ENCODE results near the gene TEX13D.
"Not testable (repeated sequence)": the region's sequence is repeated elsewhere in the genome, so short reads cannot be mapped to it uniquely, and the experiment has no call there.

Gene TEX13D

DNA sequence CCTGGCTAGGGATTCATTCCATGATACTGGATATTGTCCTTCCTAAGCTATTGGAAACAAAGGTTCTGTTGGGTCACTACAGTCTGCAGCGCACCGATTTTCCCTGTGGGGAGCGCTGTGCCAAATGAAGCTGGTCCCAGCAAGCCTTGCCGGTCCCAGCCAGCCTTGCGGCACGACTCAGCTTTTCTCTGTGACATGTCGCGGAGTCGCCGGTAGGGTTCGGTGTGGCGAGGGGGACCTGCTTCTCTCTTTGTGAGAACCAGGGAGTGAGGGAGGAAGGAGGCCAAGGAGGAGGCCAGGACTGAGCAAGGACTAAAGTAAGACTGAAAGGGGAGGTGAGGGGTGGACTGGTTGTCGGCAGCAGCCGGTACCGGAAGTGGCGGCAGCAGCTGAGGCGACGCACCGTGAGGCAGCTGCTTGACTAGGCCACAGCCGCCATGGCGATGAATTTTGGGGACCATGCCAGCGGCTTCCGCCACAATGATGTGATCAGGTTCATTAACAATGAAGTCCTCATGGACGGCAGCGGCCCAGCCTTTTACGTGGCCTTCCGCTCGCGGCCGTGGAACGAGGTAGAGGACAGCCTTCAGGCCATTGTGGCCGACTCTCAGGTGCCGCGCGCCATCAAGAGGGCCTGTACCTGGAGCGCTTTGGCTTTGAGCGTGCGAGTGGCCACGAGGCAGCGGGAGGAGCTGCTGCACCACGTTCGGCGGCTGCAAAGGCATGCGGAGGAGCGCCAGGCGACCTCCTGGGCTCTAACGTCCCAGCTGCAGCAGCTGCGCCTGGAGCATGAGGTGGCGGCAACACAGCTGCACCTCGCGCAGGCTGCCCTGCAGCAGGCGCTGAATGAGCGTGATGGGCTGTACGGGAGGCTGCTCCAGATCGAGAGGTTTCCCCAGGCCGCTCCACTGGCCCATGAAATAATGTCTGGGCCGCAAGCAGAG, at the start of gene TEX13D:
TSS of gene TEX13D (plus strand) at position 180 of the 944 bp plus-strand sequence. CDS start at position 438, 258 bp downstream.
- DNase-seq (ENCODE audit: low read depth): no peak

DNA sequence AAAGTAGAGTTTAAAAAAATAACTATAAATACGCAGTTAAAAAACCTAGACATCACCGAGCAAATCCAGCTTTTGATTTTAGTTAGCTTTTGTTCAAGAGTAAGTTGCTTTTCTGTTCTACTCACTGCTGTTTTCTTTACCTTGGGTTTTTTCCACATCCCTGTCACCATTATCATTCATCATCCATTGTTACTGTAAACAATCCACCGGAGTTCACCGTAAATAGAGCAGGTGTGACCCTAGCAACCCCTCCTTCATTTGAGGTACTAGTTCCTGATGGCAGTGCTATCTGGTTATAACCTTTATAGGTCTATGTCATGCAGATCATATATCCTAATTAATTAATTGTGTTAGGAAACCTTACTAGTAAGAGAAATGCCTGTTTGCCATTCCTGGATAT, 43.0 kb upstream of the TEX13D start:
- DNase-seq (ENCODE audit: low read depth): no peak

DNA sequence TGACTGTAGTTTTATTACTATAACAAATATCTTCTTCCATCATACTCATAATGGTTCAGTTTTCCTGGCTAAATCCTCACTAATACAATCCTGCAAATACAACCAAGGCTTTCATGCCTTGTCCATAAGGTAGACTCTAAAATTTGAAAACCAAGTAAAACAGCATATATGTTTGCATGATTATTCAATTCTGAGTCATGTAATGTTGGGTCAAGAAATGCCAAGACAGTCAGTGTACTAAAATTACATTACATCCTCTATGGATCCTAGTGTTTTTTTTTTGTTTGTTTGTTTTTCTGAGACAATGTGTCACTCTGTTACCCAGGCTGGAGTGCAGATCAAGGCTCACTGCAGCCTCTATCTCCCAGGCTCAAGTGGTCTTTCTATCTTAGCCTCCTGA, 38.6 kb upstream of the TEX13D start:
- no peak for DNase-seq (ENCODE audit: low read depth)

DNA sequence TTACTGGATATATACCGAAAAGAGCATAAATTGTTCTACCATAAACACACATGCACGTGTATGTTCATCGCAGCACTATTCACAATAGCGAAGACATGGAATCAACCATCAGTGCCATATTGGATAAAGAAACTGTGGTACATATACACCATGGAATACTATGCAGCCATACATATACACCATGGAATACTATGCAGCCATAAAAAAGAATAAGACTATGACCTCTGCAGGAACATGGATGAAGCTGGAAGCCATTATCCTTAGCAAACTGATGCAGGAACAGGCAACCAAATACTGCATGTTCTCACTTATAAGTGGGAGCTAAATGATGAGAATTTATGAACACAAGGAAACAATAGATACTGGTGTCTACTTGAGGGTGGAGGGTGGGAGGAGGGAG, 33.1 kb upstream of the TEX13D start:
- DNase-seq (ENCODE audit: low read depth): not testable (repeated sequence)

DNA sequence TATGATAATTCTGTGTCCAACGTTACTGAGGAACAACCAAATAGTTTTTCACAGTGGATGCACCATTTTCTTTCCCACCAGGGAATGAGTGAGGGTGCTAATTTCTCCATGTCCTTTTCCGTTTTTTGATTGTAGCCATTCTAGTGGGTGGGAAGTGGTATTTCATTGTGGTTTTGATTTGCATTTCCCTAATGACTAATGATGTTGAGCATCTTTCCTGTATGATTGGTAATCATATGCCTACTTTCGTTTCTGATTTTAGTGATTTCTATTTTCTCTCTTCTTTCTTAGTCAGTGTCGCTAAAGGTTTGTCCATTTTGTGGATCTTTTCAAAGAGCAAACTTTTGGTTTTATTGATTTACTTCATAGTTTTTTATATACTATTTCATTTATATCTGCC, 32.1 kb upstream of the TEX13D start:
- no peak for DNase-seq (ENCODE audit: low read depth)

DNA sequence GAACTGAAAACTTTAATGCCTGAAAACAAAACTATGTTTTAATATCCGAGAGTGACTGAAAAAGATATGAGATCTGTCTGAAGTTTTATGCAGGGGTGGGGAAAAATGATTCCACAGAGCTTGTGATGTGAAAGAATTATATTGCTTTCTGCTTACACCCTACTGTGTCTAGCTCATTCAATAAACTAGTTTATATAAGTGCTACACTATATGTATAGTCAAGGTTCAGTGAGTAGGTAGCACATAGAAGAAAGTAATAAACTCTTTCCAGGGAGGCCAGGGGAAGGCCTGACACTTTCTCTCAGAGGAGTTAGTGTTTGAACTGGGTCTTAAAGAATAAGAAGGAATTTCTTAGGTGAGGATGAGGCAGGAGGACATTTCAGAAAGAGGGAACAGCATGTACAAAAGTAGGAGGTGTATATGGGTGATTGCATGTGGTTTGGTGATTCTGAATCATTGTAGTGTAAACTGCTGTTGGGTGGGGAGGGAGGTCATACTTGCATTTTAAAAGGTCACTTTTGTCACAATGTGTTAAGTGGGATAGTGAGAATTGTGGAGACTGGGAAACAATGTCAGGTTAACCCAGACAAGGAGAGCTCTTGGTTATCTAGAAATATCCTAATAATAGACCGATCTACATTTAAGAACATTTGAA, 25.1 kb upstream of the TEX13D start:
- DNase-seq (ENCODE audit: low read depth): no peak

DNA sequence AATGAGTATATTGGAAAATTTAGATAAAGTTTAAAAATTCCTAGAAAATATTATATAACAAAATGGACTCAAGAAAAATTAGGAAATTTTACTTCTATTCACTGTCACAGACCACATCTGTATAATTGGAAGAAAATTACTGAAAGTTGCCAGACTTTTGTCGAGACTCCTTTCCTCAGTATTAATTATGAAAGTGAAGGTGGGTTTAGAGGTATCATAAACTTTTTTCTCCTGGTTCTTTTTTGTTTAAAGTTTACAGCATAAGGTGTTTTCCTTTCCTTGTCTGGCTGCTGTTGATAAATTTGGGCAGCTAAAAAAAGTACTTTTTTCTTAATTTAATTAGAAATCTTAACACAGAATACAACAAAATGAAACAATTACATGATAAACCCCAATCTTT, 6.7 kb upstream of the TEX13D start:
- no peak for DNase-seq (ENCODE audit: low read depth)

DNA sequence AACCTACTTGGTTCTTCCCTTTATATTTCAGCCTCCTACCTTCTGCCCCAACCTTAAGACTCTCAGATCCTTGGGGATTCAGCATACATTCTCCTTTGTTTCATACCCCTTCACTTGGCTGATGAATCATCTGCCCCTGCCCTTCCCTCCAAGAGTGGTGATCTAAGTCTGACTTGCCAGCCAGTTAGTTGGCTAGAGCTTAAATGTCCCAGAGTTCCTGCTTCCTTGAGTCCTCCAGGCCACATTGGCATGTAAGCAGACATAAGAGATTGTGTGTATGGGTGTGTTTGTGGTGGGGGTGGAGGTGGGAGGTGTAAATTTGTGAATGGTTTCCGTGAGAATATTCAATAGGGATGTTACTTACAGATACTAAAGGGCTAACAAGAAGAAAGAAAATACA, 3.7 kb upstream of the TEX13D start:
- no peak for DNase-seq (ENCODE audit: low read depth)

DNA sequence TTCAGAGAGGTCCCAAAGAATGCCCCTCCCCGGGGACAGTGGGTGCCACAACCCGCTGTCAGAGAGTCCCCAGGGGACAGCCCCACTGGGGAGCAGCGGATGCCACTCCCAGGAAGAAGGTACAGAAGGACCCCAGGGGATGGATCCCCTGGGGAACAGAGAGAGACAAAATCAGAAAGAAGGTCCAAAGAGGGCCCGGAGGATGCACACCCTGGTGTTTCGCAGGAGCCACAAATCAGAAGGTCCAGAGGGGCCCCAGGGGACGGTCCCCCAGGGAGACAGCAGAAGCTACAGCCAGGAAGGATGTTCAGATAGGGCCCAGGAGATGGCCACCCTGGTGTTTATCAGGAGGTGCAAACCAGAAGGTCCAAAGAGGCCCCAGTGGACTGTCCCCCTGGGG, 1.4 kb downstream of the TEX13D start:
- DNase-seq (ENCODE audit: low read depth): no peak

DNA sequence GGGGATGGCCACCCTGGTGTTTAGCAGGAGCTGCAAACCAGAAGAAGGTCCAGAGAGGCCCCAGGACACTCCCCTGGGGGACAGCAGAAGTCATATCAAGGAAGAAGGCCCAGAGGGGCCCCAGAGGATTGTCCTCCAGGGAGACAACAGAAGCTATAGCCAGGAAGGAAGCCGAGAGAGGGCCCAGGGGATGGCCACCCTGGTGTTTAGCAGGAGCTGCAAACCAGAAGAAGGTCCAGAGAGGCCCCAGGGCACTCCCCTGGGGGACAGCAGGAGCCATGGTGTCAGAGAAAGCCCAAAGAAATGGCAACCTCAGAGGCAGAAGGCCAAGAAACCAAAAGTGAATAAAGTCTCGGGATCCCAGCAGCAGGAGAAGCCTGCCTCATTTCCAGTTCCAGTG, 2.1 kb downstream of the TEX13D start:
- not testable (repeated sequence) for DNase-seq (ENCODE audit: low read depth)

DNA sequence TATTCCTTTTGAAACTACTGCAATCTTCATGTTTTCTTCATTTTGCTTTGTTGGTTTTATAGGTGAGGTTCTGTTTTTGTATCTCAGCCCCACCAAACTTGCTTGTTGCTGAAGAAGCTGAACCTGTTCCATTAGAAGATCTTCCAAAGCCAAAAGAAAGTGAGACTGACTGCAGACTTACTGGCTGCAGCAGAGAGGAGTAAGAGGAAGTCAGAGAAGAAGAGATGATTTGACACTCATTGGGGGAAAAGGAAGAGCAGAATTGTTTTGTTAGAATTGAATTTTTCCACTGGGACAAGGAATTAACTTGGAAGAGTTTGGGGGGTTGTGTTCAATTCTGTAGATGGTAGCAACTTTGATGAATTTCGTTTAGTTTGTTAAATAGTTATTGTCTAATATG, 3.1 kb downstream of the TEX13D start:
- no peak for DNase-seq (ENCODE audit: low read depth)

DNA sequence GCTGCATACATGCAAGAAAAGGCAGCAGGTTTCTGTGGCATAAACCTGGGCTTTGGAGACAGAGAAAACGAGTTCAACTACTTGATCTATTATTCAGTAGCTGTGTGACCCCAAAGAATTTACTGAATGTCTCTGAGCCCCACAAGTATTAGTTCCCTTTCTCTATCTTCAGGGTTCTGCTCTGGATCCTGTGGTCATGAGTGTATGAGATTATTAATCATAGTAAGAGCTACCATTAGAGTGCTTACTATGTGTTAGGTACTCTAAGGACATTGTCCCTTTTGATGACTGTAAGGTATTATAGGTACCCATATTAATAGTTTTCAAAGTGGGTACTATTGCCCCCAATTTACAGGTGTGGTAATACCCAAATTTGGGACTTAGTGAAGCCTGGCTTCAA, 5.5 kb downstream of the TEX13D start:
- no peak for DNase-seq (ENCODE audit: low read depth)

DNA sequence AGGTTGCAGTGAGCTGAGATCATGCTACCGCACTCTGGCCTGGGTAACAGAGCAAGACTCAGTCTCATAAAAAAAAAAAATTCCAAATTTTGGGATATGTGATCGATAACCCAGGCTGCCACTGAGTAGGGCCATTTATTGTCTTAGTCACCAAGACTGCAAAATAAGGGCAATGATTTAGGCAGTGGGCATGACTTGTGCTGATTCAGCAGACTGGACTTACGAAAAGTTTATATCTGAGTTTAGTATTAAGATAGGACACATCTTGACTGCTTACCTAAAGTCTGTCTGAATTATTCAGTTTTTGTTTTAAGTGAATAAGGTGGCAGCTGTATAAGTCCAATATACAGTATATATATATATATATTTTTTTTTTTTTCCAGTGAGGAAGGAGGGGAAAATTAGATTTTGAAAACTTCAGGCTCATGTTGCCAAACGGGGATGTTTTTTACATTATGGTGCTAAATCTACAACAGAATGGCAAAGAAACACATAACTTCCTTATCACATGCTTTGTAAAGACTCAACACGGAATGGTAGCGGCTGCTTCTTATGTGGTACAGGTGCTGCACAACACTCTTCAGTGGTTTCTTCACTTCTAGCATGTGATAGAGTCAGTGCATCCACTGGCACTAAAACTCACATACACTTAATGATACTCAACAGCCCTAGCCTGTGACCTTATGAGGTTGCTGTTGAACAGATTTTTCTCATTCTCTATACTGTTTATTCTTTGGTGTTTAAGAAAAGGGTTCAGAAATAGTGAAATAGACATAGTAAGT, 6.5 kb downstream of the TEX13D start:
- no peak for DNase-seq (ENCODE audit: low read depth)

DNA sequence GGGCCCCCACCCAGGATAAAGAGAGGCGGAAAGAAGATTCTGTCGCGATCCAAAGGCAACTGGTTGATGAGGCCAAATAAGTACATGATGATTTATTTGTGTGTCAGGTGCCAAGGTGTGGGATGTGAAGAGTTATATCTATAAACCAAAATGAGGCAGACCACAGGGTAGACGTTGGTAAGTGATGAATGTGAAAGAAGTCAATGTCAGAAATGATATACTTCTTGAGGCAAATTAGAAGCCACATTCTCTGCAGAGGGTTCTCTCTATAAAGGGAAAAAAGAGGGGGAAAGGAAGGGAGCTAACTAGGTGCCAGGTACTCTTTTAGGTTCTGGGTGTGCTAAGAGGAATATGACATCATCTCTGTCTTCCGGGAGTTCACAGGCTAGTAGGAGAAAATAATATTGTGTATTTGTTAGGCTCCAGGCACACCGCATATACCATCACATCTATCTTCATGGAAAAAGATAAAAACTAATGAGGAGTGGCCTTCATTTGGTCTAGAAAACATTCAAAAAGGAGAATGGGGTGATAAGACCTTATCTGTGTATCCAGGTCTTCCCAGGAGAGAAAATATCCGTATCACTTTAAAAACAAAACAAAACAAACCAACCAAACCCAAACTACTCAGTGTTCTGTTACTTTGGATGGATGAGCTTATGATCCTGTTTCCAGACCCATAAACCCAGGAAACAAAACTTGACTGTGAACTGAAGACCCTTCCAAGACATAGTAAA, 9.1 kb downstream of the TEX13D start:
- no peak for DNase-seq (ENCODE audit: low read depth)

DNA sequence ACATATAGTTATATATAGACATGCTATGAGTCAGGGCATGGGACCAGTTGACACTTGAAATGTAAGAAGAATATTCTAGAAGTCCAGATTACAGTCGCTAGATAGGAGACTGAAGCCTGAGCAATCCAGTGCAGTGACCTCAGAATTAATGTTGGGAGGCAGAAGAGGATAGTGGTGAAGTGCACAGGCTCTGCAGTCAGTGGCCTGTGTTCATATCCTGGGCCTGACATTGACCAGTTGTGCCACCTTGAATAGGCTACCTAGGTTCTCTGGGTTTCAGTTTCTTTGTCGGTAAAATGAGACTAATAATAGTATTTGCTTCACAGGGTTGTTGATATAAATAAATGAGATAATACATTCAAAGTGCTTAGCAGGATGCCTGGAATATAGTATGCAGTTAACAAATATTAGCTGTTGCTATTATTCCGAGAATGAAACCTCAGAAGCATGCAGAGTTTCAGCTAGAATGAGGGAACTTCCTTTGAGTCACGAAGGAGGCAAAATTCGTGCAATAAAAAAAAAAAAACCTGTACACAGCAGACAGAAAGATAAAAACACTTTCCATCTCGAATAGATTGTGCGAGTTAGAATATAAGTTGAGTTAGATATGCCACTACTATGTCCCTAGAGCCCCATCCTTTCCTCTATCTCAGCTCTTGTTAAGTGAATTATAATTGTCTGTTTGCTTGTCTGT, 9.9 kb downstream of the TEX13D start:
- no peak for DNase-seq (ENCODE audit: low read depth)

DNA sequence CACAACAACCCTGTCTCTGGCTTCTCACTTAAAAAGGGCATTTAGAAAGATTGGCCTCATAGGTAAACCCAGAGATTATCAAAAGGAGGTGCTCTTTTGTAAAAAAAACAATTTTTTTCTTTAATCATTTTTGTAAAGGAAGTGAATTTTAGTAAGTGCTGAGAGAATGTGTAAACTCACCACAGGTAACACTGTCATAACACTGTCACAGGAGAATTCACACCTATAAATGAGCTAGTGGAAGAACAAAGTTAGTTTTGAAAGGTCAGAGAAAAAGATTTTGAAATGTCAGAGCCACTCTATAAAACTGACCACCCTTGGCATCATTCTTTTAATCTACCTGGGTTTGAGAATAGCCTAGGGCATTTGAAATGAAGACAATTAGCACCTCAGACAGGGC, 10.6 kb downstream of the TEX13D start:
- DNase-seq (ENCODE audit: low read depth): no peak

DNA sequence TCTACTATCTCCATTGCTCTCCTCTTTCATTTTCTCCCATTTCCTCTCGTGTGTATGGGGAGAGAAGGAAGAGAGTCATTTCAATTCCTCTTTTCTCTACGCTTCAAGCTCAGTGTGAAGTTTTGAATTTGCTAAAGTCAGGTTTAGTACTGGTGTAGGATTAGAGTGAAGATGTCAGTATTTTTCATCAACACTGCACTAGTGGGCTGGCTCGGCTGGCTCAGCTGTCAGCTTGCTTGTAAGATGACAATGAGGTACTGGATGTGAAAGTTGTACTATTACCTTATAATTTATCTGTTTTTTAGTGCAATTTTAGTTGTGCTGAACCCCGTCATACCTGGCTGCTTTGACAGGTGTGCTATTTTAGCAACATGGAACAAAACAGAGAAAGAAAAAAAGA, 11.8 kb downstream of the TEX13D start:
- DNase-seq (ENCODE audit: low read depth): no peak

DNA sequence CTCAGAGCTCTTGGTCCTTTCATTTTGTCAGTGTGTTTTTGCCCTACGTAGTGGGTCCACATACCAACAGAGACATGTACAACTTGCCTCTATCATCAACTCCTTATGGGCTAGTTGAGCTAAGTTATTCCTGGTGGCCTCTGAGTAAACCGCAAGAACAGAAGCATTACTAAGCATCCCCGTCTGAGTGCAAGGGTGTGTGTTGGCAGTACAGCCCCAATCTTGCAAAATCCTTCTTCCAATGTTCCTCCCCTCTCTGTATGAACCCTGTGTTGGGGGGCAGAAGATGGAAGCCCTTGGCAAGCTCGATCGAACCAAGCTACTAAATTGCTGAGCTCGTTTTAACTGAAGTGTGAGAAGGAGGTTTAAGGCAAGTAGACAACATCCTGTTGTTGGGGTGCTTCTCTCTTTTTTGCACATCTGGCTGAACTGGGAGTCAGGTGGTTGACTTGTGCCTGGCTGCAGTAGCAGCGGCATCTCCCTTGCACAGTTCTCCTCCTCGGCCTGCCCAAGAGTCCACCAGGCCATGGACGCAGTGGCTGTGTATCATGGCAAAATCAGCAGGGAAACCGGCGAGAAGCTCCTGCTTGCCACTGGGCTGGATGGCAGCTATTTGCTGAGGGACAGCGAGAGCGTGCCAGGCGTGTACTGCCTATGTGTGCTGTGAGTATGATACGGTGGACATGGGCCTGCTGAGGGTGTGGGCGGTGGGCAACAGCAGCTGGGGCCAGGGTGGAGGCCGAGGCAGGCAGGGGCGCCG, 13.8 kb downstream of the TEX13D start, which contains the start of gene SH2D1A:
TSS of gene SH2D1A (plus strand) at position 447 of the 760 bp plus-strand sequence. CDS start at position 527, 80 bp downstream.
- DNase-seq (ENCODE audit: low read depth): no peak

DNA sequence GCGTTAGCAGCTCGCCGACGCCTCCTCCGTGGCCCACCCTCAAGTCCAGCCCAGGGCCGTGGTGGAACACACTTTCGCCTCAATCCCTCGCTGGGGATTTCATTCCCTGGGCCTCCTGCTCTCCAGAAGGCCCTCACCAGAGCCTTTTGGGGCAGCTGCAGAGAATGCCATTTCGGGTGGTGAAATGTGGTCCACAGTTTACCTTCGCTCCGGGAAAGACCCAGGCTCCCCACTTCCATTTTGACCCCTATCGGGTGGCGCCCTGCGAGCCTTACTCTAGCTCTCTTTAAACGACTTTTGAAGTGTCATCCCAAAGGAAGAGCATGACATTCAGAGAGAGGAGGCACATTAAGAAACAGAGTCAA, 14.4 kb downstream of the TEX13D start:
- no peak for DNase-seq (ENCODE audit: low read depth)

DNA sequence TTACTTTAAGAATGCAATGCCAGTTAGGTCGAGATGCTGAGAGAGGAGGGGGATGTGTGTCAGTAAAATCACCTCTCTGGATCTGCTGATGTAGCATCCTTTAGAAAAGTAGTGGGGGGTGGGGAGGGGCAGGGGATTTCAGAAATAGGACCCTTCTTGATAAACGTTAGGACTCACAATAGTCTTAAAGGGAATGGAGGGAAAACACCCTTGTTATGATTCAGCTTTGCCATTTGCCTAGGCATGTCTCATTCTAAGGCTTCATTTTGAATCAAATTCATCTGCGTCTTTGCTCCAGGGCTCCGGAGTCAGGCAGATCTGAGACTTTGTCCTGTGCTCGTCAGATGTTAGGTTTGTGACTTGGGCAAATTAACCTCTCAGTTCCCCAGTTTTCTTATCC, 14.8 kb downstream of the TEX13D start:
- DNase-seq (ENCODE audit: low read depth): no peak

DNA sequence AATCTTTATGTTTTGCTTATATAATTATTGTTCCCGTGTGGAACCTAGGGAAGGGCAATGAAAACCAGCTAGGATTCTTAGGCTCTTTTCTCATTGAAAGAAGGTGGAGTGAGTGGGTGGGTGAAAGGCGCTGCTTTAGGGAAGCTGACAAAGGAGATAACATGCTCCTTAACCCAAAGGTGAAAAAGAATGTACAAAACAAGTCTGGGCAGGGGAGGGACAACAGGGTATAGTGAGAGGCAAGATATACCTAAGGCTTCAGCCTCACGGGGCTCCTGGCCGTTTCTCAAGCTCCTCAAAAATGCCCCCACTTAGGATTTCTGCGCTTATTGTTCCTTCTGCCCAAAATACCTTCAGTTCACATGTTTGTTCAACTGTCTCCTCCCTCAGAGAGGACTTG, 15.7 kb downstream of the TEX13D start:
- no peak for DNase-seq (ENCODE audit: low read depth)
